GM12801 (cell line): Measurements from ENCODE around the gene COL27A1.

Experiments used
- CTCF ChIP-seq: IDR thresholded peaks from one replicate; pipeline ENCODE4 v1.5.1; 2011; ENCODE audit warnings: control low read depth; ENCODE audit not compliant: insufficient read length; ENCODE audit errors: extremely low read depth

The COL27A1 gene

GRCh38 chr9:114271556-114272510, 116.5 kb downstream of the COL27A1 start:
- TF ChIP-seq CTCF: no peak

GRCh38 chr9:114272739-114273431, 117.5 kb downstream of the COL27A1 start:
- no peak for TF ChIP-seq CTCF

GRCh38 chr9:114273461-114273881, 118.1 kb downstream of the COL27A1 start:
- no peak for TF ChIP-seq CTCF

- no peak for TF ChIP-seq CTCF
Observed at GRCh38 chr9:114274217-114274616, 118.9 kb downstream of the COL27A1 start.

GRCh38 chr9:114275246-114276004, 120.1 kb downstream of the COL27A1 start:
- no peak for TF ChIP-seq CTCF

- TF ChIP-seq CTCF: no peak
Observed at GRCh38 chr9:114276908-114277821, 121.8 kb downstream of the COL27A1 start.
